BE2C (cell line): ENCODE measurements around the gene GPRC5A.

Source experiments
- DNase-seq: peaks from one replicate; pipeline ENCODE4 v3.0.0-alpha.2; 2020
- H3K27me3 ChIP-seq: fragments of 250-450 bp; sonication (Bioruptor Pico); 2 replicates; pipeline ENCODE4 v1.5.1; 2020; ENCODE audit warnings: mild to moderate bottlenecking
- H3K36me3 ChIP-seq: fragments of 250-450 bp; sonication (Bioruptor Pico); 2 replicates; pipeline ENCODE4 v1.5.1; 2020; ENCODE audit warnings: mild to moderate bottlenecking
- H3K4me1 ChIP-seq: fragments of 250-450 bp; sonication (Bioruptor Pico); 2 replicates; pipeline ENCODE4 v1.5.1; 2020
- H3K4me3 ChIP-seq: 2 replicates; pipeline ENCODE4 v1.5.1; 2011; ENCODE audit warnings: low read depth, low read length
- H3K9me3 ChIP-seq: fragments of 250-450 bp; sonication (Bioruptor Pico); 2 replicates; pipeline ENCODE4 v1.5.1; 2020
- CTCF ChIP-seq: IDR thresholded peaks from 2 replicates; pipeline ENCODE4 v1.5.1; 2012; ENCODE audit warnings: mild to moderate bottlenecking, low read depth, low read length

The GPRC5A gene

GRCh38 chr12:12898911-12899511 lies 7.6 kb downstream of the GPRC5A start:
- peaks cover 45% of the 10 kb centered on the region for H3K27me3 ChIP-seq

DNA sequence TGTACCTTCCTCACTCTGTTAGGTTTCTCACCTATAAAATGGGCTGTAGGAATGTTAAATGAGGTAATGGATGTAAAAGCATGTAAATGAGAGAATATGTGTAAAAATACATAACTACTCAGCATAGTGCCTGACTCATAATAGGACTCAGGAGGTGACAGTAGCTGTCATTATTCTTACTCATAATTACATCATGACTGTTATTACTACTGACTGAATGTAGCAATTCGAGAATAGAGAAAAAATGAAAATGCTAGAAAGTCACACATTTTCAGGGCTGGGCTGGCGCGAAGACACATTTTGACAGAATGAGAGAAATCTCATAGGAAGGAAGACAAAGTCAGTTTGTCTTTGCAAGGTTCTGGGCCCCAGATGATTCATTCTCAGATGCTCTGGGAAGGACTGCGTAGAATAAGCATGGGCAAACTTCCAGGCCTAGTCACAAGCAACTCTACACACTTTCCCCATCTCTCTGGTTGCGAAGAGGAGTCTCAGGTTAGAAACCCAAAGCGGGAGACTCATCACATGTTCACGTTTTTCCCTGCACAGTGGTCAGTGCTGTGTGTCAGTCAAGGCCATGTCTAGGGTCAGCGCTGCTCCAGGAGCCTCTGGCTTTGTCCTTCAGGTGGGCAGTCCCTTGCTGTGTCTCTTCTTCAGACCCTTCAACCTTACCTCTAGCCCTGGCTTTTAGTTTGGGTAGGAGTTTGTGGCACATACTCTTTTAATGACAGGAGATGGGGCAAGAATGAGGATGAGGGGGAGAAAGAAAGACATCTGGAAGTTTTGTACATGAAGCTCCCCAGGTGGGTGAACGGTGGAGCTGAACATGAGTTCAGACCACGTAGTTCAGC lies 8.4 kb downstream of the GPRC5A start:
- TF ChIP-seq CTCF, result no peak
- Histone ChIP-seq H3K9me3 (no peaks in the 10 kb centered on the region), H3K36me3 (no peaks in the 10 kb centered on the region), H3K4me1 (no peaks in the 10 kb centered on the region), H3K27me3 (peaks cover 46% of the 10 kb centered on the region), H3K4me3 (no peak overlapping the region)
- no peak for DNase-seq

More at GRCh38 chr12:12898911-12899511, 7.6 kb downstream of the GPRC5A start:
- Histone ChIP-seq H3K4me1 (no peaks in the 10 kb centered on the region), H3K36me3 (no peaks in the 10 kb centered on the region), H3K4me3 (no peak overlapping the region), H3K9me3 (no peaks in the 10 kb centered on the region)
- DNase-seq, result no peak
- no peak for TF ChIP-seq CTCF

- no peaks in the 10 kb centered on the region for H3K4me1 ChIP-seq
- no peak for TF ChIP-seq CTCF
- no peak overlapping the region for H3K4me3 ChIP-seq
Observed at GRCh38 chr12:12900786-12901157, 9.4 kb downstream of the GPRC5A start.

DNA sequence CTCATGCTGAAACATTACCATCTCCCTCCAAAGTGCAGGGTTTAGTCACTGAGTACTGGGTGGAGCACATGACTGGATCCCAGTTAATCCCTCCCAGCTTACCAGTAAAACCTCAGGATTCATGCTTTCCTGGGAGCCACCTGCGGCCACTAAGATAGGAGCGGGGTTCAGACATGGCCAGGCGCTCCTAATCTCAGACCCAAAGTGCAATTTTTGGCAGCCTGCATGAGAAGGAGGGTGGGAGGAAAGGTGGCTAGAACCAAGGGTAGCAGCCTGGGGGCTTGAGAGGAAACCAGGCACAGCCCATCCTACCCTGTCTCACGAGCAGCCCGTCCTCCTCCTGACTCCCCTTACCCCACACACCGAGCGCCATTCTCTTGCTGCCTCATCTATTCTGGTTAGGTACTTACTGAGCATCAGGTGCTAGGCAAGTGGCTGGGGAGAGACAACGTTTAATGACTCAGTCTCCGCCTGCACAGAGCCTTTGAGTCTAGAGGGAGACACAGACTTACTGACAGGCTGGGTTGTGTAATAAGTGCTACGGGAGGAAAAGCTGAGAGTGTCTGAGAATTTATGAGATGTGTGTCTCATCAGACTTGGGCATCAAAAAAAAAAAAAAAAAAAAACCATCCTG lies 9.9 kb downstream of the GPRC5A start:
- no peaks in the 10 kb centered on the region for H3K36me3 ChIP-seq
- no peak overlapping the region for H3K4me3 ChIP-seq
- no peak for DNase-seq
- H3K9me3 ChIP-seq, result no peaks in the 10 kb centered on the region
- peaks cover 55% of the 10 kb centered on the region for H3K27me3 ChIP-seq
- no peak for TF ChIP-seq CTCF
- no peaks in the 10 kb centered on the region for H3K4me1 ChIP-seq

More at GRCh38 chr12:12900786-12901157, 9.4 kb downstream of the GPRC5A start:
- Histone ChIP-seq H3K27me3 (peaks cover 54% of the 10 kb centered on the region), H3K36me3 (no peaks in the 10 kb centered on the region), H3K9me3 (no peaks in the 10 kb centered on the region)
- no peak for DNase-seq

DNA sequence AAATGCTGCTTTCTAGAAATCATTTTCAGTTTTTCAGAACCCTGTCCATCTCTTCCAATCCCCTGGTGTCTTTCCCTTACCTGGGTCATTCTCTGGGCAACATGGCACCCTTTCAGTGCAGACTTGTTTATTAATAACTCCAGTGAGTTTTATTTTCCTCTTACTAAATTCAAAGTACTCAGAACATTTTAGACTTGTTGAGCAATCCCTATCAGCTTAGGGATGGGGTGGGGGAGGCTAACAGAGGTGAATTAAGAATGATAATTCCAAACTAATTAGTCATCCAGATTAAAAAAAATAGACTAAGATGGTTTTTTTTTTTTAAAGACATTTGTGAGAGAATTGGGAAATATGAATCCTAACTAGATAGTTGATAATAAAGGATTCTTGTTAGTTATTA lies 10.7 kb downstream of the GPRC5A start:
- no peak for DNase-seq
- Histone ChIP-seq H3K4me1 (no peaks in the 10 kb centered on the region), H3K9me3 (no peaks in the 10 kb centered on the region), H3K4me3 (no peak overlapping the region), H3K36me3 (no peaks in the 10 kb centered on the region), H3K27me3 (peaks cover 53% of the 10 kb centered on the region)
- TF ChIP-seq CTCF, result no peak
